ENCODE results near the gene SLC41A1.
"Not testable (repeated sequence)": the region's sequence is repeated elsewhere in the genome, so short reads cannot be mapped to it uniquely, and the experiment has no call there.

Gene SLC41A1

GRCh38 chr1:205812878-205813754 lies at the start of gene SLC41A1:
SLC41A1 (minus strand) TSS chr1:205813198; CDS start chr1:205810441, 2,757 bp downstream.
- DNase-seq (ENCODE audit: low spot score), result peak; percentile 98

GRCh38 chr1:205861540-205861939 lies 48.5 kb upstream of the SLC41A1 start:
- DNase-seq (ENCODE audit: low spot score), result no peak

GRCh38 chr1:205858141-205858961 lies 45.4 kb upstream of the SLC41A1 start:
- DNase-seq (ENCODE audit: low spot score), result no peak

- not testable (repeated sequence) for DNase-seq (ENCODE audit: low spot score)
Observed at GRCh38 chr1:205857501-205857900, 44.5 kb upstream of the SLC41A1 start.

GRCh38 chr1:205856433-205856832 lies 43.4 kb upstream of the SLC41A1 start:
- DNase-seq (ENCODE audit: low spot score), result no peak

GRCh38 chr1:205852969-205853368 lies 40.0 kb upstream of the SLC41A1 start:
- DNase-seq (ENCODE audit: low spot score), result no peak

GRCh38 chr1:205851993-205852392 lies 39.0 kb upstream of the SLC41A1 start:
- DNase-seq (ENCODE audit: low spot score), result no peak

- peak; percentile 36 for DNase-seq (ENCODE audit: low spot score)
Observed at GRCh38 chr1:205849619-205850355, 36.8 kb upstream of the SLC41A1 start, which contains the start of gene PM20D1. PM20D1 (minus strand) TSS chr1:205850132; CDS start chr1:205850072, 60 bp downstream.

- no peak for DNase-seq (ENCODE audit: low spot score)
Observed at GRCh38 chr1:205843036-205843859, 30.2 kb upstream of the SLC41A1 start.

- DNase-seq (ENCODE audit: low spot score), result no peak
Observed at GRCh38 chr1:205842229-205842628, 29.2 kb upstream of the SLC41A1 start.

GRCh38 chr1:205840146-205840923 lies 27.3 kb upstream of the SLC41A1 start:
- DNase-seq (ENCODE audit: low spot score), result no peak

GRCh38 chr1:205837382-205837970 lies 24.5 kb upstream of the SLC41A1 start:
- no peak for DNase-seq (ENCODE audit: low spot score)

GRCh38 chr1:205834751-205835150 lies 21.8 kb upstream of the SLC41A1 start:
- no peak for DNase-seq (ENCODE audit: low spot score)

- DNase-seq (ENCODE audit: low spot score), result no peak
Observed at GRCh38 chr1:205832326-205832751, 19.3 kb upstream of the SLC41A1 start.

- no peak for DNase-seq (ENCODE audit: low spot score)
Observed at GRCh38 chr1:205827623-205828022, 14.6 kb upstream of the SLC41A1 start.

GRCh38 chr1:205826995-205827394 lies 14.0 kb upstream of the SLC41A1 start:
- DNase-seq (ENCODE audit: low spot score), result no peak

GRCh38 chr1:205826016-205826806 lies 13.2 kb upstream of the SLC41A1 start:
- no peak for DNase-seq (ENCODE audit: low spot score)

GRCh38 chr1:205824180-205824579 lies 11.2 kb upstream of the SLC41A1 start:
- no peak for DNase-seq (ENCODE audit: low spot score)

- not testable (repeated sequence) for DNase-seq (ENCODE audit: low spot score)
Observed at GRCh38 chr1:205823260-205823659, 10.3 kb upstream of the SLC41A1 start.
